HepG2 (cell line): Measurements from ENCODE around the gene HSPA1L. TPM values are rescaled to one million over a fixed set of nuclear protein-coding genes. Genes with fewer than 3 reads are reported as not detected.

Experiments
- ETS1 ChIP-seq: sonication (generic); formaldehyde crosslinking; IDR thresholded peaks from 2 replicates; pipeline ENCODE4 v1.4.0; 2020; ENCODE audit warnings: missing genetic modification reagents
- HOXA7 ChIP-seq: sonication (generic); formaldehyde crosslinking; IDR thresholded peaks from 2 replicates; pipeline ENCODE4 v1.8.1; 2022; ENCODE audit warnings: mild to moderate bottlenecking, missing genetic modification reagents, moderate library complexity
- IRF1 ChIP-seq: sonication (generic); formaldehyde crosslinking; IDR thresholded peaks from 2 replicates; pipeline ENCODE4 v1.4.0; 2020; ENCODE audit warnings: low read depth, mild to moderate bottlenecking, missing genetic modification reagents
- JUNB ChIP-seq: sonication (generic); formaldehyde crosslinking; IDR thresholded peaks from 2 replicates; pipeline ENCODE4 v1.8.0; 2022; ENCODE audit warnings: missing genetic modification reagents, mild to moderate bottlenecking, borderline replicate concordance
- PRDM15 ChIP-seq: sonication (generic); formaldehyde crosslinking; IDR thresholded peaks from 2 replicates; pipeline ENCODE4 v1.4.0; 2020; ENCODE audit warnings: missing genetic modification reagents
- RAD21 ChIP-seq: fragments of 450-650 bp; formaldehyde crosslinking; IDR thresholded peaks from 2 replicates; pipeline ENCODE4 v1.5.0; 2020; ENCODE audit warnings: mild to moderate bottlenecking
- SALL1 ChIP-seq: sonication (generic); formaldehyde crosslinking; IDR thresholded peaks from 2 replicates; pipeline ENCODE4 v1.8.0; 2022; ENCODE audit warnings: mild to moderate bottlenecking, missing genetic modification reagents
- SMAD3 ChIP-seq: sonication (generic); formaldehyde crosslinking; IDR thresholded peaks from 2 replicates; pipeline ENCODE4 v1.4.0; 2020; ENCODE audit warnings: missing genetic modification reagents
- XBP1 ChIP-seq: sonication (generic); formaldehyde crosslinking; IDR thresholded peaks from 2 replicates; pipeline ENCODE4 v1.5.0; 2020; ENCODE audit warnings: missing genetic modification reagents
- XRCC5 ChIP-seq: fragments of 200-400 bp; formaldehyde crosslinking; optimal IDR thresholded peaks from 2 replicates; pipeline ENCODE3; 2017; ENCODE audit warnings: mild to moderate bottlenecking, low read length
- YEATS4 ChIP-seq: sonication (generic); formaldehyde crosslinking; IDR thresholded peaks from 2 replicates; pipeline ENCODE4 v1.4.0; 2020; ENCODE audit warnings: missing genetic modification reagents, borderline replicate concordance
- ZBTB14 ChIP-seq: sonication (generic); formaldehyde crosslinking; IDR thresholded peaks from 2 replicates; pipeline ENCODE4 v1.4.0; 2020; ENCODE audit warnings: missing genetic modification reagents
- ZBTB3 ChIP-seq: sonication (generic); formaldehyde crosslinking; IDR thresholded peaks from 2 replicates; pipeline ENCODE4 v1.4.0; 2020; ENCODE audit warnings: low read depth, mild to moderate bottlenecking, moderate library complexity, missing genetic modification reagents, borderline replicate concordance
- ZNF335 ChIP-seq: sonication (generic); formaldehyde crosslinking; IDR thresholded peaks from 2 replicates; pipeline ENCODE4 v1.4.0; 2020; ENCODE audit warnings: missing genetic modification reagents
- ZNF33A ChIP-seq: sonication (generic); formaldehyde crosslinking; IDR thresholded peaks from 2 replicates; pipeline ENCODE4 v1.5.1; 2020; ENCODE audit warnings: missing genetic modification reagents, mild to moderate bottlenecking, moderate library complexity, borderline replicate concordance
- ZNF616 ChIP-seq: sonication (generic); formaldehyde crosslinking; IDR thresholded peaks from 2 replicates; pipeline ENCODE4 v1.5.0; 2020; ENCODE audit warnings: low read depth, mild to moderate bottlenecking, missing genetic modification reagents
- ZSCAN25 ChIP-seq: sonication (generic); formaldehyde crosslinking; IDR thresholded peaks from 2 replicates; pipeline ENCODE4 v1.8.0; 2022; ENCODE audit warnings: mild to moderate bottlenecking, missing genetic modification reagents
- polyA plus RNA-seq, 8 experiments: library from polyadenylated mRNA; depleted of rRNA in 3 of 8; stranded (reverse) in 7 of 8; unstranded in 1 of 8; fragments of >200 nt; fragmentation: Illumina TruSeq in 4 of 8; extraction: Trizol in 4 of 8; gene quantifications; 2 replicates each; pipeline versions ENCODE4 v1.2.1 to v1.2.3, GENCODE V29; 2011 to 2016; ENCODE audit warnings: low read depth in 4 of 8, missing spikeins in 1 of 8, mixed read lengths in 1 of 8; ENCODE audit not compliant: insufficient read depth in 1 of 8
- total RNA-seq, 5 experiments: library from RNA; depleted of rRNA; stranded (reverse); fragments of >200 nt; fragmentation: Illumina TruSeq; extraction: Trizol; gene quantifications; 2 replicates each; pipeline ENCODE4 v1.2.3, GENCODE V29; 2016; ENCODE audit warnings: low read depth in 1 of 5

HSPA1L gene
- total and polyA plus RNA-seq, 2 of the 13 experiments (the other 11 are each of a cell fraction or from before 2014, with no cell fraction given), result 0.55 to 1.0 TPM

GRCh38 chr6:31837369-31838113 is 22.5 kb upstream of the HSPA1L start (continued):
- TF ChIP-seq SMAD3 (CRISPR knock-in tag) (no peak), HOXA7 (no peak), ZBTB14 (CRISPR knock-in tag) (no peak), SALL1 (CRISPR knock-in tag) (no peak), YEATS4 (CRISPR knock-in tag) (no peak), ZSCAN25 (no peak), ETS1 (CRISPR knock-in tag) (no peak), ZBTB3 (no peak), ZNF33A (no peak), PRDM15 (CRISPR knock-in tag) (no peak), RAD21 (CRISPR knock-in tag) (no peak), XBP1 (CRISPR knock-in tag) (no peak), IRF1 (CRISPR knock-in tag) (no peak), XRCC5 (peak; percentile 12), ZNF335 (CRISPR knock-in tag) (peak; percentile 68; the same call in 1 of the 2 replicates), JUNB (CRISPR knock-in tag) (no peak), ZNF616 (CRISPR knock-in tag) (no peak)
